ENCODE results near the gene AATK. TPM values are rescaled to one million over a fixed set of nuclear protein-coding genes. Genes with fewer than 3 reads are reported as not detected.
A peak's percentile ranks its signal among the peaks of the same experiment; 100 is the strongest.

Gene AATK
- total and polyA plus RNA-seq, 2 of the 13 experiments (the other 11 are each of a cell fraction or from before 2014, with no cell fraction given): 2.9 to 8.4 TPM

GRCh38 chr17:81164371-81165245 is 1.4 kb downstream of the AATK start (continued):
- TF ChIP-seq PRDM15 (CRISPR knock-in tag; IDR thresholded peaks at IDR 0.05) (no peak), RCOR2 (CRISPR knock-in tag; IDR thresholded peaks at IDR 0.05) (no peak), LBX2 (CRISPR knock-in tag; IDR thresholded peaks at IDR 0.05; ENCODE audit: borderline replicate concordance) (no peak), U2AF1 (optimal IDR thresholded peaks at IDR 0.05; ENCODE audit: low read depth, low read length) (no peak), TAF1 (CRISPR knock-in tag; IDR thresholded peaks at IDR 0.05) (no peak; the same call in 1 of the 2 replicates), KAT2B (IDR thresholded peaks at IDR 0.05; ENCODE audit: borderline replicate concordance, low read depth, low read length) (no peak), PHF8 (CRISPR knock-in tag; IDR thresholded peaks at IDR 0.05) (0 out of 2 replicates have a peak, but pooled peaks have one; percentile 13), DNMT1 (CRISPR knock-in tag; IDR thresholded peaks at IDR 0.05) (peak; percentile 51), YEATS2 (CRISPR knock-in tag; IDR thresholded peaks at IDR 0.05; ENCODE audit: borderline replicate concordance) (no peak), ZFP36L1 (CRISPR knock-in tag; IDR thresholded peaks at IDR 0.05) (no peak), SPEN (CRISPR knock-in tag; IDR thresholded peaks at IDR 0.05; ENCODE audit: low read depth) (0 out of 2 replicates have a peak, but pooled peaks have one; percentile 9), ZNF180 (CRISPR knock-in tag; IDR thresholded peaks at IDR 0.05; ENCODE audit: borderline replicate concordance, low read depth) (no peak), ZNF235 (CRISPR knock-in tag; IDR thresholded peaks at IDR 0.05; ENCODE audit: borderline replicate concordance) (no peak), CHCHD3 (CRISPR knock-in tag; IDR thresholded peaks at IDR 0.05) (no peak), SMAD1 (CRISPR knock-in tag; IDR thresholded peaks at IDR 0.05; ENCODE audit: borderline replicate concordance, low read depth) (no peak), ZNF782 (CRISPR knock-in tag; IDR thresholded peaks at IDR 0.05; ENCODE audit: borderline replicate concordance) (peak; percentile 13; the same call in 1 of the 2 replicates), ZGPAT (CRISPR knock-in tag; IDR thresholded peaks at IDR 0.05) (no peak), ZNF737 (CRISPR knock-in tag; IDR thresholded peaks at IDR 0.05; ENCODE audit: borderline replicate concordance) (no peak), TCF12 (IDR thresholded peaks at IDR 0.05) (no peak), TCF12 (CRISPR knock-in tag; IDR thresholded peaks at IDR 0.05) (0 out of 2 replicates have a peak, but pooled peaks have one; percentile 52), ZNF772 (CRISPR knock-in tag; IDR thresholded peaks at IDR 0.05) (peak; percentile 78; the same call in 1 of the 2 replicates), GFI1 (CRISPR knock-in tag; IDR thresholded peaks at IDR 0.05; ENCODE audit: borderline replicate concordance) (no peak)
- TF ChIP-seq, protein P1, sequence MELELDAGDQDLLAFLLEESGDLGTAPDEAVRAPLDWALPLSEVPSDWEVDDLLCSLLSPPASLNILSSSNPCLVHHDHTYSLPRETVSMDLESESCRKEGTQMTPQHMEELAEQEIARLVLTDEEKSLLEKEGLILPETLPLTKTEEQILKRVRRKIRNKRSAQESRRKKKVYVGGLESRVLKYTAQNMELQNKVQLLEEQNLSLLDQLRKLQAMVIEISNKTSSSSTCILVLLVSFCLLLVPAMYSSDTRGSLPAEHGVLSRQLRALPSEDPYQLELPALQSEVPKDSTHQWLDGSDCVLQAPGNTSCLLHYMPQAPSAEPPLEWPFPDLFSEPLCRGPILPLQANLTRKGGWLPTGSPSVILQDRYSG (CRISPR knock-in tag; IDR thresholded peaks at IDR 0.05): no peak

All from HepG2 (cell line).